ENCODE results near the gene LAMC2. TPM values are rescaled to one million over a fixed set of nuclear protein-coding genes. Genes with fewer than 3 reads are reported as not detected.
A peak's percentile ranks its signal among the peaks of the same experiment; 100 is the strongest.
"Not testable (repeated sequence)": the region's sequence is repeated elsewhere in the genome, so short reads cannot be mapped to it uniquely, and the experiment has no call there.

The LAMC2 gene
- total and polyA plus RNA-seq, 4 donors: 0.90 to 1.2 (median 0.96) TPM

DNA sequence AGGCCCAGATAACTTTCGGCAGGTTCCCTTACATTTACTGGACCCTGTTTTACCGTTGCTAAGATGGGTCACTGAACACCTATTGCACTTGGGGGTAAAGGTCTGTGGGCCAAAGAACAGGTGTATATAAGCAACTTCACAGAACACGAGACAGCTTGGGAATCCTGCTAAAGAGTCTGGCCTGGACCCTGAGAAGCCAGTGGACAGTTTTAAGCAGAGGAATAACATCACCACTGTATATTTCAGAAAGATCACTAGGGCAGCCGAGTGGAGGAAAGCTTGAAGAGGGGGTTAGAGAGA, 54.4 kb downstream of the LAMC2 start:
- Histone ChIP-seq H3K4me1 (ENCODE audit: control insufficient read depth in 1 of 2, insufficient read depth in 2 of 2, low read length in 2 of 2) (no peaks in the 10 kb centered on the region), H3K27ac (ENCODE audit: low read depth in 1 of 2, low read length in 2 of 2) (no peak overlapping the region), H3K4me3 (ENCODE audit: low read length in 2 of 2) (no peak overlapping the region), H3K36me3 (ENCODE audit: control insufficient read depth in 1 of 2, insufficient read depth in 2 of 2, low read length in 1 of 2) (no peaks in the 10 kb centered on the region), H3K27me3 (ENCODE audit: control insufficient read depth in 1 of 2, insufficient read depth in 2 of 2, low read length in 1 of 2) (no peaks in the 10 kb centered on the region), H3K9me3 (ENCODE audit: control insufficient read depth, low read length) (no peaks in the 10 kb centered on the region)
- intact Hi-C loops (cut with DNase I): no loop called here
- DNase-seq: no peak
- ATAC-seq (ENCODE audit: low FRiP score): no peak
- 94 to 96% methylated on average over 4 of the region's 4 CpGs for WGBS, 2 donors

DNA sequence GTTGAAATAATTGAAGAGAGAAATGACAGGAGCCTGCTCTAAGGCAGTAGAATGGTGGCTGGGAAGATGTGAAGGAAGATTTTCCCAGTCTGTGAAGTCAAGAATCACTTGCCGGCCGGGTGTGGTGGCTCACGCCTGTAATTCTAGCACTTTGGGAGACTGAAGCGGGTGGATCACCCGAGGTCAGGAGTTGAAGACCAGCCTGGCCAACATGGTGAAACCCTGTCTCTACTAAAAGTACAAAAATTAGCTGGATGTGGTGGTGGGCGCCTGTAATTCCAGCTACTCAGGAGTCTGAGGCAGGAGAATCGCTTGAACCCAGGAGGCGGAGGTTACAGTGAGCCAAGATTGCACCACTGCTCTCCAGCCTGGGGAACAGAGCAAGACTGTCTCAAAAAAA, 54.8 kb downstream of the LAMC2 start:
- not testable (repeated sequence) for ATAC-seq (ENCODE audit: low FRiP score); H3K4me1 ChIP-seq (ENCODE audit: control insufficient read depth in 1 of 2, insufficient read depth in 2 of 2, low read length in 2 of 2)
- WGBS, 2 donors: 96 to 99% methylated on average over 8 of the region's 8 CpGs

DNA sequence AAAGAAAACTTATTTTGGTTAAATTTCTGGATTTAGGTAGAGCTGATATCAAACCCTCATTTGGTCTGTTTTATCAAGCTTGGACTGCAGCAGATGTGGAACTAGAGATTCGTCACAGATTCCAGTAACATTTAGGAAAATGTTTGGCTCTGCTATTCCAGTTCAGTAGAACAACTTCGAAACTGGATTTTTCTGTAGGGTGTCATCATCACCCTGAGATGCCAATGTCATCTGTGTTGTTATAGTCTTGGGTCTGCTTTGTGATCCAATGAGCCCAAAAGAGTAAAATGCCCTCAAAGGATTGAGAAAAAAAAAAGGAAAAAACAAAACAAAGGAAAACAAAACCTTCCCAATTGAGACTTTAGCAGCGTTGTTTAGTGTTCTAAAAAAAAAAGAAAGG, 55.4 kb downstream of the LAMC2 start:
- 25 to 50% methylated on average over 3 of the region's 3 CpGs for WGBS, 2 donors
- Histone ChIP-seq H3K27ac (ENCODE audit: low read depth in 1 of 2, low read length in 2 of 2) (no peak overlapping the region), H3K4me1 (ENCODE audit: control insufficient read depth in 1 of 2, insufficient read depth in 2 of 2, low read length in 2 of 2) (no peaks in the 10 kb centered on the region), H3K4me3 (ENCODE audit: low read length in 2 of 2) (no peak overlapping the region), H3K36me3 (ENCODE audit: control insufficient read depth in 1 of 2, insufficient read depth in 2 of 2, low read length in 1 of 2) (no peaks in the 10 kb centered on the region), H3K9me3 (ENCODE audit: control insufficient read depth, low read length) (no peaks in the 10 kb centered on the region), H3K27me3 (ENCODE audit: control insufficient read depth in 1 of 2, insufficient read depth in 2 of 2, low read length in 1 of 2) (no peaks in the 10 kb centered on the region)
- ATAC-seq (ENCODE audit: low FRiP score) (no peak), DNase-seq (no peak)
- intact Hi-C loops (cut with DNase I): no loop called here

More for the DNA sequence above, 54.8 kb downstream of the LAMC2 start:
- H3K27me3 ChIP-seq (ENCODE audit: control insufficient read depth in 1 of 2, insufficient read depth in 2 of 2, low read length in 1 of 2); intact Hi-C loops (cut with DNase I); DNase-seq; H3K4me3 ChIP-seq (ENCODE audit: low read length in 2 of 2); H3K36me3 ChIP-seq (ENCODE audit: control insufficient read depth in 1 of 2, insufficient read depth in 2 of 2, low read length in 1 of 2); H3K27ac ChIP-seq (ENCODE audit: low read depth in 1 of 2, low read length in 2 of 2); H3K9me3 ChIP-seq (ENCODE audit: control insufficient read depth, low read length): not testable (repeated sequence)

DNA sequence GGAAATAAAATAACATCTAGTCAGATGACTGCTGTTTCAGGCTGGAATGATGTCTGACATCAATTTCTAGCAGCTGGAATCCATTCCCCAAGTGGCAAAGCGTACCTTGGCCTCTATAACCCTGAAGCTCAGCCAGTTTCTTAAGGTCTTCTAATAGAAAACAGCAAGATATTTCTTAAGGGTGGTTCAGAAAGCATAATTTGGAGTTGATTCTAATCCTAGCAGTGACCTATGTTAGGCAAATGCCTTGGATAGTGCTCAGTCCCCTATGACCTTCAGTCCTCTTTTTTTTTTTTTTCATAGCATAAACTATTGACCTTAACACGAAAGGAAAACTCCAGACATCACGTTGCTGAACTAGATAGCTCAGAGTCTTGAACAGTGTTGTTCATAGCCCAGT, 56.5 kb downstream of the LAMC2 start:
- Histone ChIP-seq H3K9me3 (ENCODE audit: control insufficient read depth, low read length) (no peaks in the 10 kb centered on the region), H3K27me3 (ENCODE audit: control insufficient read depth in 1 of 2, insufficient read depth in 2 of 2, low read length in 1 of 2) (no peaks in the 10 kb centered on the region), H3K4me3 (ENCODE audit: low read length in 2 of 2) (no peak overlapping the region), H3K36me3 (ENCODE audit: control insufficient read depth in 1 of 2, insufficient read depth in 2 of 2, low read length in 1 of 2) (no peaks in the 10 kb centered on the region), H3K27ac (ENCODE audit: low read depth in 1 of 2, low read length in 2 of 2) (no peak overlapping the region), H3K4me1 (ENCODE audit: control insufficient read depth in 1 of 2, insufficient read depth in 2 of 2, low read length in 2 of 2) (no peaks in the 10 kb centered on the region)
- WGBS, 2 donors: 28 to 32% methylated on average over 3 of the region's 3 CpGs
- DNase-seq: no peak
- intact Hi-C loops (cut with DNase I): no loop called here
- peak; percentile 44 for ATAC-seq (ENCODE audit: low FRiP score)

DNA sequence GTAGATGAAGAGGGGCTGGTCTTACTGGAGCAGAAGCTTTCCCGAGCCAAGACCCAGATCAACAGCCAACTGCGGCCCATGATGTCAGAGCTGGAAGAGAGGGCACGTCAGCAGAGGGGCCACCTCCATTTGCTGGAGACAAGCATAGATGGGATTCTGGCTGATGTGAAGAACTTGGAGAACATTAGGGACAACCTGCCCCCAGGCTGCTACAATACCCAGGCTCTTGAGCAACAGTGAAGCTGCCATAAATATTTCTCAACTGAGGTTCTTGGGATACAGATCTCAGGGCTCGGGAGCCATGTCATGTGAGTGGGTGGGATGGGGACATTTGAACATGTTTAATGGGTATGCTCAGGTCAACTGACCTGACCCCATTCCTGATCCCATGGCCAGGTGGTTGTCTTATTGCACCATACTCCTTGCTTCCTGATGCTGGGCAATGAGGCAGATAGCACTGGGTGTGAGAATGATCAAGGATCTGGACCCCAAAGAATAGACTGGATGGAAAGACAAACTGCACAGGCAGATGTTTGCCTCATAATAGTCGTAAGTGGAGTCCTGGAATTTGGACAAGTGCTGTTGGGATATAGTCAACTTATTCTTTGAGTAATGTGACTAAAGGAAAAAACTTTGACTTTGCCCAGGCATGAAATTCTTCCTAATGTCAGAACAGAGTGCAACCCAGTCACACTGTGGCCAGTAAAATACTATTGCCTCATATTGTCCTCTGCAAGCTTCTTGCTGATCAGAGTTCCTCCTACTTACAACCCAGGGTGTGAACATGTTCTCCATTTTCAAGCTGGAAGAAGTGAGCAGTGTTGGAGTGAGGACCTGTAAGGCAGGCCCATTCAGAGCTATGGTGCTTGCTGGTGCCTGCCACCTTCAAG, 57.3 kb downstream of the LAMC2 start:
- Histone ChIP-seq H3K4me1 (ENCODE audit: control insufficient read depth in 1 of 2, insufficient read depth in 2 of 2, low read length in 2 of 2) (no peaks in the 10 kb centered on the region), H3K27me3 (ENCODE audit: control insufficient read depth in 1 of 2, insufficient read depth in 2 of 2, low read length in 1 of 2) (no peaks in the 10 kb centered on the region), H3K4me3 (ENCODE audit: low read length in 2 of 2) (no peak overlapping the region), H3K36me3 (ENCODE audit: control insufficient read depth in 1 of 2, insufficient read depth in 2 of 2, low read length in 1 of 2) (no peaks in the 10 kb centered on the region), H3K27ac (ENCODE audit: low read depth in 1 of 2, low read length in 2 of 2) (peak overlapping the region in 1 of 2 donors; percentile 54), H3K9me3 (ENCODE audit: control insufficient read depth, low read length) (no peaks in the 10 kb centered on the region)
- intact Hi-C loops (cut with DNase I): no loop called here
- DNase-seq (peak; percentile 58 to 79), ATAC-seq (ENCODE audit: low FRiP score) (peak; percentile 77)
- 71 to 78% methylated on average over 5 of the region's 5 CpGs for WGBS, 2 donors

DNA sequence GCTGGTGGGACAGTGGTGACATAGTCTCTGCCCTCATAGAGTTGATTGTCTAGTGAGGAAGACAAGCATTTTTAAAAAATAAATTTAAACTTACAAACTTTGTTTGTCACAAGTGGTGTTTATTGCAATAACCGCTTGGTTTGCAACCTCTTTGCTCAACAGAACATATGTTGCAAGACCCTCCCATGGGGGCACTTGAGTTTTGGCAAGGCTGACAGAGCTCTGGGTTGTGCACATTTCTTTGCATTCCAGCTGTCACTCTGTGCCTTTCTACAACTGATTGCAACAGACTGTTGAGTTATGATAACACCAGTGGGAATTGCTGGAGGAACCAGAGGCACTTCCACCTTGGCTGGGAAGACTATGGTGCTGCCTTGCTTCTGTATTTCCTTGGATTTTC, 58.4 kb downstream of the LAMC2 start:
- Histone ChIP-seq H3K4me1 (ENCODE audit: control insufficient read depth in 1 of 2, insufficient read depth in 2 of 2, low read length in 2 of 2) (no peaks in the 10 kb centered on the region), H3K4me3 (ENCODE audit: low read length in 2 of 2) (no peak overlapping the region), H3K27ac (ENCODE audit: low read depth in 1 of 2, low read length in 2 of 2) (no peak overlapping the region), H3K9me3 (ENCODE audit: control insufficient read depth, low read length) (no peaks in the 10 kb centered on the region), H3K27me3 (ENCODE audit: control insufficient read depth in 1 of 2, insufficient read depth in 2 of 2, low read length in 1 of 2) (no peaks in the 10 kb centered on the region), H3K36me3 (ENCODE audit: control insufficient read depth in 1 of 2, insufficient read depth in 2 of 2, low read length in 1 of 2) (no peaks in the 10 kb centered on the region)
- 87 to 97% methylated on average over 1 of the region's 1 CpG for WGBS, 2 donors
- ATAC-seq (ENCODE audit: low FRiP score): peak; percentile 78
- intact Hi-C loops (cut with DNase I): no loop called here
- peak; percentile 75 to 89 for DNase-seq

DNA sequence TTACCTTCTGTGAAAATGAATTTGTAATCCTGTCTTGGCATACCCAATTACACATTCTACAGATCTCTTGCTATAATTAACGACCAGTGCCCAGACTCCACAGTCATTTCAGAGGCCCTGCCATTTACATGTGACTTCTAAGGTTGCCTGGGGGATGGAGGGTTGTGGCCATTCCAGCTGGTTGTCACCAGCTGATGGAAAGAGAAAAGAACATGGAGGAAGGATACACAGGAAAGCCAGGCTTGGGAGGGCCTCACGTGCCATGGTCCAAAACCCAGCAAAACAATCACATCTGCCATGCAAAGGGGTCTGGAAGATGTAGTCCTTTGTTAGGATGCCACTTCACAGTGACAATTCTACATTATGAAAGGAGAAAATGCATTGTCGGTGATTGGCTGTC, 59.3 kb downstream of the LAMC2 start:
- Histone ChIP-seq H3K36me3 (ENCODE audit: control insufficient read depth in 1 of 2, insufficient read depth in 2 of 2, low read length in 1 of 2) (no peaks in the 10 kb centered on the region), H3K9me3 (ENCODE audit: control insufficient read depth, low read length) (no peaks in the 10 kb centered on the region), H3K4me3 (ENCODE audit: low read length in 2 of 2) (no peak overlapping the region), H3K4me1 (ENCODE audit: control insufficient read depth in 1 of 2, insufficient read depth in 2 of 2, low read length in 2 of 2) (no peaks in the 10 kb centered on the region), H3K27me3 (ENCODE audit: control insufficient read depth in 1 of 2, insufficient read depth in 2 of 2, low read length in 1 of 2) (no peaks in the 10 kb centered on the region), H3K27ac (ENCODE audit: low read depth in 1 of 2, low read length in 2 of 2) (no peak overlapping the region)
- WGBS, 2 donors: 96% methylated on average over 3 of the region's 3 CpGs
- intact Hi-C loops (cut with DNase I): no loop called here
- DNase-seq (no peak), ATAC-seq (ENCODE audit: low FRiP score) (no peak)

DNA sequence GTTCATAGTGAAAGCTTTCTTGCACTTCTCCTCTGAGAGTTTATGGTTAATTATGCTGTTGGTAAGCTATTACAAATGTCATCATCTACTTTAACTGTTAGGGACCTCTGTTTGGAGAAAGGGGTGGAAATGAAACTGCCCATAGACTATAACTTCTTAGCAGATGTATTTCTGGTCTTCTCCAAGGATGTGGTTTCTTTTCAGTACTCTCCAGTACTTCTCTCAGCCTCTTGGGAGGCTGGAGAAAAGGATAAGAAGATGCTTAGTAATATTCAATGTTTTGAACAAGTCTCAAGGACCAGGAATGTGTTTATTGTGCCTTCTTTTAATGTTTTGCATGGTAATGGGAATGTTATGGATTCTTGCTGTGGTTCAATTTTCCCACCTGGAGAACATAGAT, 60.4 kb downstream of the LAMC2 start:
- DNase-seq: no peak
- Histone ChIP-seq H3K4me3 (ENCODE audit: low read length in 2 of 2) (no peak overlapping the region), H3K27ac (ENCODE audit: low read depth in 1 of 2, low read length in 2 of 2) (no peak overlapping the region), H3K4me1 (ENCODE audit: control insufficient read depth in 1 of 2, insufficient read depth in 2 of 2, low read length in 2 of 2) (no peaks in the 10 kb centered on the region), H3K27me3 (ENCODE audit: control insufficient read depth in 1 of 2, insufficient read depth in 2 of 2, low read length in 1 of 2) (no peaks in the 10 kb centered on the region), H3K9me3 (ENCODE audit: control insufficient read depth, low read length) (no peaks in the 10 kb centered on the region), H3K36me3 (ENCODE audit: control insufficient read depth in 1 of 2, insufficient read depth in 2 of 2, low read length in 1 of 2) (no peaks in the 10 kb centered on the region)
- intact Hi-C loops (cut with DNase I): no loop called here
- ATAC-seq (ENCODE audit: low FRiP score): no peak

DNA sequence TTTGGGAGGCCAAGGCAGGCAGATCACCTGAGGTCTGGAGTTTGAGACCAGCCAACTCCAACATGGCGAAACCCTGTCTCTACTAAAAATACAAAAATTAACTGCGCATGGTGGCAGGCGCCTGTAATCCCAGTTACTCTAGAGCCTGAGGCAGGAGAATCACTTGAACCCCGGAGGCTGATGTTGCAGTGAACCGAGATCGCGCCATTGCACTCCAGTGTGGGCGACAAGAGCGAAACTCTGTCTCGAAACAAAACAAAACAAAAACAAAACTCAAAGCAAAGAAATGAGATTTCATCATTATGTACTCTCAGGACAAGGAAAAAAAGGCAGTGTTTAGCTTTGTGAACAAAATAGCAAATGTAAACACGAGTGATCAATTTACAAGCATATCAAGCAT, 61.0 kb downstream of the LAMC2 start:
- intact Hi-C loops (cut with DNase I): no loop called here
- DNase-seq: no peak
- Histone ChIP-seq H3K4me3 (ENCODE audit: low read length in 2 of 2) (no peak overlapping the region), H3K36me3 (ENCODE audit: control insufficient read depth in 1 of 2, insufficient read depth in 2 of 2, low read length in 1 of 2) (no peaks in the 10 kb centered on the region), H3K27ac (ENCODE audit: low read depth in 1 of 2, low read length in 2 of 2) (no peak overlapping the region), H3K27me3 (ENCODE audit: control insufficient read depth in 1 of 2, insufficient read depth in 2 of 2, low read length in 1 of 2) (no peaks in the 10 kb centered on the region), H3K4me1 (ENCODE audit: control insufficient read depth in 1 of 2, insufficient read depth in 2 of 2, low read length in 2 of 2) (no peaks in the 10 kb centered on the region), H3K9me3 (ENCODE audit: control insufficient read depth, low read length) (no peaks in the 10 kb centered on the region)
- ATAC-seq (ENCODE audit: low FRiP score): no peak
- WGBS, 2 donors: 92 to 95% methylated on average over 11 of the region's 11 CpGs

Measured in aorta (tissue), 5 donors.